CD4-positive, alpha-beta T cell treated with Interleukin-6 for 4 hours (primary cell): ENCODE measurements around the gene TCEANC2.
"Not testable (repeated sequence)": the region's sequence is repeated elsewhere in the genome, so short reads cannot be mapped to it uniquely, and the experiment has no call there.

ENCODE experiments used
- DNase-seq: peaks from one replicate; pipeline ENCODE4 v3.0.0-alpha.2; 2020; ENCODE audit warnings: mixed read lengths

Gene TCEANC2

DNA sequence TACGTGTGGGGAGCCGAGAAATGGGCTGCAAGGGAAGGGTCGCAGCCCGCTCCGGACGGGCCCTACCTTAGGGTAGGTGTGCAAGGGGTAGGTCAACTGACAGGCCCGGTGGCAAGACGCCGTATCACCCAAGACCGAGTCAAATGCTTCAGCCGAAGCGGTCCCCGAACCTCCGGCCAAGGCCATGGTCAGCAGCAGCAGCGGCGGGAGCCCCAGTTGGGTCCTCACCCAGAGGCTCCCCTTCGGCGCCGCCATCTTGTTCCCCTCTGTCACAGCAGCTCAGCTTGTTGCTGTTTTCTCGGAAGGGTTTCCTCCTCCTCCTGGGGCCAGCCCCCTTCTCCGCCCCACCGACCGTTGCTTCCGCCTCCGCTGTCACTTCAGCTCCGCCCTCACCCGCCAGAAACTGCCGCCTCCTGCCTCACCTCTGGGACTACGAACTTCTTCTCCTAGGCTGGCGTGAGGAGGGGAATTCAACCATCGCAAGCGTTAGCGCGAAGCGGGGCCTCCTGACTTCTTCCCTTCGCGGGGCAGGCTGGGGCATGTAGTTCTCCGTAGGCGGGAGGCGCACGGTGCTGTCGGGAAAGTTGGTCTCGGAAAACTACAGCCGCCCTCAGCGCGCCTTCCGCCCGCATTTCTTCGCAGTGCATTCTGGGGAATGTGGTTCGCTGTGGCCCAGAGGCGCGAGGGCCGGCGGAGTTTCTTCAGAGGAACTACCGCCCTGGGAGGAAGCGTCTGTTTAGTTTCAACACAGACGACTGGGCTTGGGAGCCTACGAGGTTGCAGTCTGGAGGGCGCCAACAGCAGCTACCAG, at the start of gene TCEANC2, which contains the start of gene TMEM59:
Gene TCEANC2, plus strand, starts transcription at position 675 of the 811 bp plus-strand sequence. CDS start 815 bp downstream, outside the sequence.
Gene TMEM59, minus strand, starts transcription at position 271 of the 811 bp plus-strand sequence. Its CDS starts 16 bp downstream, at position 255.
- DNase-seq = peak; percentile 97

DNA sequence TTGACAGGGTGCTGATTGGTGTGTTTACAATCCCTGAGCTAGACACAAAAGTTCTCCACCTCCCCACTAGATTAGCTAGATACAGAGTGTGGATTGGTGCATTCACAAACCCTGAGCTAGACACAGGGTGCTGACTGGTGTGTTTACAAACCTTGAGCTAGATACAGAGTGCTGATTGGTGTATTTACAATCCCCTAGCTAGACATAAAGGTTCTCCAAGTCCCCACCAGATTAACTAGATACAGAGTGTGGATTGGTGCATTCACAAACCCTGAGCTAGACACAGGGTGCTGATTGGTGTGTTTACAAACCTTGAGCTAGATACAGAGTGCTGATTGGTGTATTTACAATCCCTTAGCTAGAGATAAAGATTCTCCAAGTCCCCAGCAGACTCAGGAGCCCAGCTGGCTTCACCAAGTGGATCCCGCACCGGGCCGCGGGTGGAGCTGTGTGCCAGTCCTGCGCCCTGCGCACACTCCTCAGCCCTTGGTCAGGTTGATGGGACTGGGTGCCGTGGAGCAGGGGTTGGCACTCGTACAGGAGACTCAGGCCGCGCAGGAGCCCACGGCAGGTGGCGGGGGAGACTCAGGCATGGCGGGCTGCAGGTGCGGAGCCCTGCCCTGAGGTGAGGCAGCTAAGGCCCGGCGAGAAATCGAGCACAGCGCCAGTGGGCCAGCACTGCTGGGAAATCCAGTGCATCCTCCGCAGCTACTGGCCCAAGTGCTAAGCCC, 49.5 kb upstream of the TCEANC2 start:
- not testable (repeated sequence) for DNase-seq

GRCh38 chr1:54004481-54005049, 48.8 kb upstream of the TCEANC2 start:
- DNase-seq = no peak

DNA sequence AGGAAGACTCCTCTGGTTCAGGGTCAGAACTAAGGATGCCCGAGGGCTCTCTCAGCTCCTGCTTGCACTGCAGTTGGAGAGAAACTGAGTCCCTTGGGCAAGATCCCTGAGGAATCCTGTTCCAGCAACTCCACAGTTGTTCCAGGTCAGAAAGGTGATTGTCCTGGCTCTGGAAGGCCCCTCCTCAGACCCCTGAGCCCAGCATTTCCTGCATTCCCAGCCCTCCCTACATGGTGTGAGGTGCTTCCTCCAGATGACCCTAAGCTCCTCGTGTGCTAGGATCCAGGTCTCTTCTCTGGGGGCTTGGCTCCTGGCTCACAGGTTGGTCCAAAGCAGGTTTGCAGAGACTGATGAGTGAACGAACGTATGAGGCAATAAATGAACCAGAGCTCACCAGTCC, 46.9 kb upstream of the TCEANC2 start:
- DNase-seq = no peak

- no peak for DNase-seq
These were observed 45.8 kb upstream of the TCEANC2 start for GRCh38 chr1:54007613-54008012.

DNA sequence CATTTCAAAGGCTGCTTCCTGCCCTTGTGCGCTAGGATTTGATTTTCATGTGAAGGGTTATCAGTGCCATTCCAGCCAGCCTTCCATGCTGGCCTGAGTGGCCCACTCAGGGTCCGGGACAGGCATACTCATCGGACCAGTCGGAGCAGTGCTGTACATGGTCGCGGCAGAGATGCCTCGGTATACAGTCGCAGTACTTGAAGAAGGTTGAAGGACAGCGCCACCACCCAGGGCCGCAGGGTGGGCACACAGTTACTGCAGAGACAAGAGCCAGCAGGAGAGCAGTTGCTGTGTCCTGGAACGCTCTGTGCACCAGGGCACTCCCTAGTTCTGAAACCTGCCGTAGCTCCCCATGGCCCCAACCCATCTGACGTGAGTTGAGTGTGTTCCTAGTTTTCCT, 44.5 kb upstream of the TCEANC2 start:
- no peak for DNase-seq

- no peak for DNase-seq
These were observed 44.0 kb upstream of the TCEANC2 start for GRCh38 chr1:54009406-54009805.

- no peak for DNase-seq
These were observed 42.8 kb upstream of the TCEANC2 start for GRCh38 chr1:54010415-54011117.

DNA sequence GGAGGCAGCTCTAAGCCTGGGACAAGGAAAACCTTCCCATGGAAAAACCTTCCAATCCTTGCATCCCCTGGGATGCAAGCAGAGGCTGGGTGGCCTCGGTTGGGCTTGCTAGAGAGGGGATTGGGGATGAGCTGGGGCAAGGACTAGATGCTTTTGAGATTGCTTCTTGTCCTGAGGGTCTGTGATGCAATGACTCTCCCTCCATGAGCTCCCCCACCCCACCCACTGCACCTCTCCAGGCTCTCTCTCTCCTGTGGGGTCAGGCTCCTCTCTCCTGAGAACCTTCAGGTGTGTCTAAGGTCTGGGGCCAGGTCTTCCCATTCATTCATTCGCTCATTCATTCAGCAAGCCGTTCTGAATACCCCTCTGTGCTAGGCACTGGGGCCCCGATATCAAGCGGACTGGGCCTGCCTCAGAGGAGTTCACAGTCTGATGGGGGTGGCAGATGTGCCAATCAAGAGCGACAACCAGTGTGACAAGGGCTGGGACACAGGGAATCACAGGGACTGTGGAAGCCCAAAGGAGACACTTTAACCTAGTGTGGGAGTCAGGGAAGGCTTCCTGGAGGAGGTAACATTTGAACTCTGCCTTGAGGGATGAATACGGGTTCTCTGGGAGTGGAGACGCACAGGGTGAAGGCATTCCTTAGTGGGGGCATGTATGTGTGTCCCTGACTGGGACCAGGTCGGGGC, 41.9 kb upstream of the TCEANC2 start:
- DNase-seq = no peak

- DNase-seq = no peak
These were observed 41.4 kb upstream of the TCEANC2 start for GRCh38 chr1:54012008-54012325.

DNA sequence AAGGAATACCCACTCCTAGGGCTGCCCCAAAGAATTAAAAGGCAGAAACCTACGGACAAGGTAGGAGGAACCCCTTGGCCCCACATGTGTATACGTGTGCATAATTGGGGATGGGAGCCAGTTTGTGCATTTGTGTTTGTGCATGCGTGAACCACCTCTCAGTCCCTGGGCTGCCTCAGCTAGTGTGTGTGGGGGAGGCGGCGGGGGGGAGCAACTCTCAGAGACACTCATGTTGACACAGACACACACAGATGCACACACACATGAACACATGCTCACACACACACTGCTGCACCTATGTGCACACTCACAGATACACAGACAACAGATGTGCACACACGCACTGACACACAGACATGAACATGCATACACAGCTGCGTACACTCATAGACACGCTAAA, 40.5 kb upstream of the TCEANC2 start:
- no peak for DNase-seq

GRCh38 chr1:54013393-54014008, 39.9 kb upstream of the TCEANC2 start:
- no peak for DNase-seq

DNA sequence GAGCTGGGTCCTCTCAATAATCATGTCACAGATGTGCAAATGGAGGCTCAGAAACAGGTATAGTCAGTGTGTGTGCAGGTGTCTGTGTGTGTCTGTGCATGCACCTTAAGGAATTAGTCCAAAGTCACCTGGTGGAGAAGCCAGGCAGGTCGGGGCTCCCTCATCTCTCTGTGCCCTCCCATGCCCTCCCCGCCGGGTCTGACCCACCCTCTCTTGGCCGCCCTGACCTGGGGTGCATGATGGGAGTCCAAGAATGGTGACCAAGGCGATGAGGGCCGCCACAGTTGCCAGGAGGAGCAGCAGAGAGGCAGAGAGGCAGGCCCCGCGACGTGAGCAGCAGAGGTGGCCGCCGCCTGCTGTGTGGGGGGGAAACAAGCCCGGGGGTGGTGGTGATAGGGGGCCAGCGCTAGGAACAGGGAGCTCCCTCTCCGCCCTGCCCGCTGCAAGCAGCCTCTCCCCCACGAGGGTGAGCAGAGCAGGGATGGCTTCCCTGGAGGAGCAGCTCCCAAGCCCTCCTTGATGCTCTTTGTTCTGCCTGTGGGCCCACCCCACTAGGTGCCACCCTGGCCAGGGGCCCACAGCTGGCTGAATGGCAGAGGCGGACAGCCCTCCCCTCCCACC, 39.3 kb upstream of the TCEANC2 start:
- no peak for DNase-seq

- DNase-seq = no peak
These were observed 36.8 kb upstream of the TCEANC2 start for GRCh38 chr1:54016343-54017282.

- no peak for DNase-seq
These were observed 35.4 kb upstream of the TCEANC2 start, which contains the start of gene LDLRAD1 for GRCh38 chr1:54017979-54018378. Gene LDLRAD1 (minus strand): TSS chr1:54018186. CDS start chr1:54018112, 74 bp downstream.

- DNase-seq = no peak
These were observed 34.8 kb upstream of the TCEANC2 start for GRCh38 chr1:54018635-54019034.

- DNase-seq = not testable (repeated sequence)
These were observed 33.7 kb upstream of the TCEANC2 start for GRCh38 chr1:54019562-54020176.

- no peak for DNase-seq
These were observed 29.1 kb upstream of the TCEANC2 start for GRCh38 chr1:54024358-54024757.

DNA sequence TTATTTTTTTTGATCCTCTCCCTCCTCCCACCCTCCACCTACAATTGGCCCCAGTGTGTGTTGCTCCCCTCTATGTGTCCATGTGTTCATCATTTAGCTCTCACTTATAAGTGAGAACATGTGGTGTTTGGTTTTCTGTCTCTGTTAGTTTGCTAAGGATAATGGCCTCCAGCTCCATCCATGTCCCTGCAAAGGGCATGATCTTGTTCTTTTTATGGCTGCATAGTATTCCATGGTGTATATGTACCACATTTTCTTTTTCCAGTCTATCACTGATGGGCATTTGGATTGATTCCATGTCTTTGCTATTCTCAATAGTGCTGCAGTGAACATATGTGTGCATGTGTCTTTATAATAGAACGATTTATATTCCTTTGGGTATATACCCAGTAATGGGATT, 28.6 kb upstream of the TCEANC2 start:
- not testable (repeated sequence) for DNase-seq

DNA sequence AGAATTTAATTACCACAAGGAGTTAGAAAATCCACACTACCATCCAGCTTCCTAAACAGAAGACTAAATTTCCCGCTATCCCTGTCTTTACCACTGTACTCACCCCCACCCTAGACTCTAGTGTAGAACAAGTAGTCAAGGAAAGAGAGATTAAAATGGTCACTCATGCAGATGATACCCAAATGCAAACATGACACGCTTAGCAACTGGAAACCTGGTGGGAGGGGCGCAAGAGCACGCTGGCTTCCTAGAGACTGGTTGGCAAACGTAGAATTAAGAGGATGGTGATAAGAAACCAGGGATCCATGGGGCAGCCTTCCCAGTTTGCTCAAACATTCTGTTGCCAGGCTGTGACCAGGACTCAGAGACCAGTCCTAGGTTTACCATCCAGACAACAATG, 25.6 kb upstream of the TCEANC2 start:
- no peak for DNase-seq
